HG02798 (cell line): ENCODE data around the gene MGST1.
"Not testable (repeated sequence)": the region's sequence is repeated elsewhere in the genome, so short reads cannot be mapped to it uniquely, and the experiment has no call there.

ENCODE experiments used
- ATAC-seq: cut with Tn5 transposase; IDR thresholded peaks from one replicate; pipeline ENCODE4 v1.9.1; 2021; ENCODE audit warnings: mild to moderate bottlenecking; ENCODE audit not compliant: unreplicated experiment, poor library complexity

Gene MGST1

GRCh38 chr12:16349131-16349460 lies 1.7 kb downstream of the MGST1 start:
- peak; percentile 29 for ATAC-seq

- no peak for ATAC-seq
Measured at GRCh38 chr12:16350682-16351081, 3.2 kb downstream of the MGST1 start.

- ATAC-seq: no peak
Measured at GRCh38 chr12:16352481-16352880, 5.0 kb downstream of the MGST1 start.

- no peak for ATAC-seq
Measured at GRCh38 chr12:16358878-16359277, 11.4 kb downstream of the MGST1 start.

GRCh38 chr12:16359512-16360491 lies 12.4 kb downstream of the MGST1 start:
- no peak for ATAC-seq

DNA sequence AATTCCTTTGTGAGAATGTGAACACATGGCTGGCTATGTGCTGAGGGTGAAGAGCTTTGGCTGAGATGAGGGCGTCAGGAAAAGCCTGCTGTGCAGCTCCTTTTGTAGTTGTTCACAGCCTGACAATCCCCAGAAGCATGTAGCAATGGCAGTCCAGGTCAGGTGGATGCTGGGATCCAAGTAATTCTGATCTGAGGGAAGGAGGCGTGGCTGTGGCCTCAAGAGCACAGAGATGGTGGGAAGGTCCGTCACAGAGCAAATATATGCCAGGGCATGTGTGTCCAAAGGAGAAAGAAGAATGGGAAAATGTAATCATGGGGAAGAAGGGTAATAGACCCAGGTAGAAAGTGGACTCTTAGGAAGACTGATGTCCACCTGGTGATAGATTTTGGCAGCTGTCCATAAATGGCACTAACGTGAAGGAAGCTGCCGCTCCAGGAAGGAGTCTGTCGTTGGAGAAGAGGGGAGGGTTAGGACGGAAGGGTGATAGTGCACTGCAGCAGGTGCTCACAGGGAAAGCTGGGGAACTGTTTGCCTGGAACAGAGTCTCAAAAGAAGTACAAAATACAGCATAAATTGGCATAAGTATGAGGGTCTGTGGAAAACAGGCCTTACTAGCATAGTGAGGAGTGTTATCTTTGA lies 13.8 kb downstream of the MGST1 start:
- ATAC-seq: no peak

GRCh38 chr12:16362550-16362949 lies 15.1 kb downstream of the MGST1 start:
- no peak for ATAC-seq

- ATAC-seq: no peak
Measured at GRCh38 chr12:16369156-16369555, 21.7 kb downstream of the MGST1 start.

DNA sequence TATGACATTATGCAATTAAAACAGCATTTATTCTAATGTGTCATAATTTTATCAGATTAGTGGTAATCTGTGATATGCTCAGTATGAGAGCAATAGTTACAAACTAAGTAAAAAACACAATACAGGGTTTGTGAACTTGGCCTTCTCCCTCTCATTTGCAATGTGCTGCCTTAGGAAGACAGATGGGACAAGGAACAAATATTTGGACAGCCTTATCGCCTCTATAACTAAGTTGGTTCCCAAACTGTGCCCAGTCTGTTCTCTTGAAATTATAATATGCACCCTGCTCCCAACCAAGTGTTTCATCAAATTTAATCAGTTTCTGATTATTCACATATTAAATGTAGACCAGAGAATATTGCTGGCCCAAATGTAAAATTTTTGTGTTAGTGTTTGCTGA lies 22.7 kb downstream of the MGST1 start:
- no peak for ATAC-seq

DNA sequence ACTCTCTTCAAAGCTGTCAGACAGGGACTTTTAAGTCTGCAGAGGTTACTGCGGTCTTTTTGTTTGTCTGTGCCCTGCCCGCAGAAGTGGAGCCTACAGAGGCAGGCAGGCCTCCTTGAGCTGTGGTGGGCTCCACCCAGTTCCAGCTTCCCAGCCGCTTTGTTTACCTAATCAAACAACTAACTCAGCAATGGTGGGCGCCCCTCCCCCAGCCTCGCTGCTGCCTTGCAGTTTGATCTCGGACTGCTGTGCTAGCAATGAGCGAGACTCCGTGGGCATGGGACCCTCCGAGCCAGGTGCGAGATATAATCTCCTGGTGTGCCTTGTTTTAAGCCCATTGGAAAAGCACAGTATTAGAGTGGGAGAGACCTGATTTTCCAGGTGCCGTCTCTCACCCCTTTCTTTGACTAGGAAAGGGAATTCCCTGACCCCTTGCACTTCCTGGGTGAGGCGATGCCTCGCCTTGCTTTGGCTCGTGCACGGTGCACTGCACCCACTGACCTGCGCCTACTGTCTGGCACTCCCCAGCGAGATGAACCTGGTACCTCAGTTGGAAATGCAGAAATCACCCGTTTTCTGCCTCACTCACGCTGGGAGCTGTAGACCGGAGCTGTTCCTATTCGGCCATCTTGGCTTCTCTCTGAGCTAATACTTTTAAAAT lies 35.3 kb downstream of the MGST1 start:
- ATAC-seq: not testable (repeated sequence)

GRCh38 chr12:16384732-16385131 lies 37.3 kb downstream of the MGST1 start:
- no peak for ATAC-seq

DNA sequence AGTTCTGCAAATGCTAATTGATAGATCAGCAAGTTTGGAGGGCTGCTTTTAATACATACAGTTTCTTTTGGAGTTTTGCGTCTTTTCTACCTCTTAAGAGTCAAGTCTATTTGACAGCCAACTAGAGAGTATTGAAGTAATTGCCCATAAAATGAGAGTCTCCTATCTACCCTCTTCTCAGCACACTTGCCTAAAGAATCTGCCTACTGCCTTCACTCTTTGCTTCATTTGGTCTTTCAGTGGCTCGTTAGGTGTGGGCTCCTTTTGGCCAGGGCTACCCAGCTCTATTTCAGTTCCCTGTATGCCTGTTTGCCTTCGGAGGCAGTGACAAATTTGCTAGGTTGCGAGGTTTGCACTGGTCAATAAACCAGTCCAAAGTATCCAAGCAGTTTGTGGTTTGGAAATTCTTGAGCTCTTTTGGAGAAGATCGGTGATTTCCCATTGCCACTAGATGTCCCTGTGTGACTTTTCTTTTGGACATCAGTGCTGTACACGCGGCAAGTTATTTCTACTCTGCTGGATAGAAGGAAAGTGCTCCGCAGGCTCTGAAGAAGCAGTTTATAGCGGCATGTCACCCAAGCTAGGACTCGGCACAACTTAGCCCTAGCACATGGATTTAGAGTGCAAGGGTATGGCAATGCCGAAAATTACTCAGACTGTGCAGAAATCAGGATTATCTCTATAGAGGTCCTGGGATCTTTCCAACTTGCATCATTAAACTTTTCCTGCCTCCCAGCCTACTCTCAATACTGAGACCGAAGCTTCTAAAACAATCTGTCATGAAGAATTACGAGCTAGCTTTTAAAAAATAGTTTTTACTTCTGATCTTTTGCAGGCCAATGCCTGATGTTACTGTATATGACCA lies 38.6 kb downstream of the MGST1 start:
- ATAC-seq: no peak

GRCh38 chr12:16387919-16388318 lies 40.5 kb downstream of the MGST1 start:
- ATAC-seq: no peak

- no peak for ATAC-seq
Measured at GRCh38 chr12:16389594-16389993, 42.1 kb downstream of the MGST1 start.

GRCh38 chr12:16392846-16393535 lies 45.5 kb downstream of the MGST1 start:
- ATAC-seq: no peak

- ATAC-seq: no peak
Measured at GRCh38 chr12:16399101-16399500, 51.7 kb downstream of the MGST1 start.

GRCh38 chr12:16401835-16402234 lies 54.4 kb downstream of the MGST1 start:
- not testable (repeated sequence) for ATAC-seq

- ATAC-seq: no peak
Measured at GRCh38 chr12:16407346-16407745, 59.9 kb downstream of the MGST1 start.
